Prostate gland (tissue), 2 donors: ENCODE results near the gene S100PBP. TPM values are rescaled to one million over a fixed set of nuclear protein-coding genes. Genes with fewer than 3 reads are reported as not detected.

Experiments
- DNase-seq: peaks from one replicate; pipeline ENCODE4 v3.0.0-alpha.2; 2019; ENCODE audit warnings: low spot score
- H3K27ac ChIP-seq, 2 donors: fragments of 200-600 bp; sonication (generic); 2 replicates each; pipeline ENCODE4 v1.5.1; 2017 to 2019
- H3K27me3 ChIP-seq: fragments of 200-600 bp; sonication (generic); replicated peaks from 2 replicates; pipeline ENCODE4 v1.5.1; 2019; ENCODE audit not compliant: insufficient read depth
- H3K36me3 ChIP-seq, 2 donors: fragments of 200-600 bp; sonication (generic); 1 replicate in 1 of 2; 2 replicates in 1 of 2; pipeline versions ENCODE4 v1.5.1 to v1.8.1; 2017 to 2019
- H3K4me1 ChIP-seq: fragments of 200-600 bp; sonication (generic); replicated peaks from 2 replicates; pipeline ENCODE4 v1.5.1; 2019
- H3K4me3 ChIP-seq, 2 donors: fragments of 200-600 bp; sonication (generic); 2 replicates each; pipeline ENCODE4 v1.5.1; 2017 to 2019
- H3K9me3 ChIP-seq: fragments of 200-600 bp; sonication (generic); 2 replicates; pipeline ENCODE4 v1.5.1; 2017
- POLR2A ChIP-seq: fragments of 450-650 bp; IDR thresholded peaks from one replicate; pipeline ENCODE4 v1.6.1; 2016; ENCODE audit warnings: antibody characterized with exemption, mild to moderate bottlenecking
- POLR2AphosphoS5 ChIP-seq: sonication (generic); formaldehyde crosslinking; IDR thresholded peaks from one replicate; pipeline ENCODE4 v1.6.1; 2017; ENCODE audit warnings: antibody characterized with exemption
- WGBS: methylation state at CpG from one replicate; pipeline ENCODE4 v1.1.5; 2018; 5-methylcytosine and 5-hydroxymethylcytosine counted together
- intact Hi-C: fragments of 100-400 bp; cut with DNase I; formaldehyde crosslinking; loops from one replicate; pipeline ENCODE4 v1.14.2; 2022
- total RNA-seq, 2 donors: library from RNA; depleted of rRNA; stranded (reverse); fragments of >200 nt; gene quantifications; one replicate each; pipeline ENCODE4 v1.1.0, GENCODE V29; 2016
- TF ChIP-seq, protein P1 (sequence below), 4 experiments: fragments of 200-600 bp in 2 of 4; fragments of 450-650 bp in 2 of 4; sonication (generic) in 2 of 4; IDR thresholded peaks; 1 replicate in 3 of 4; 2 replicates in 1 of 4; pipeline ENCODE4 v1.5.1; 2016 to 2019; ENCODE audit warnings: antibody characterized with exemption in 4 of 4, mild to moderate bottlenecking in 2 of 4, moderate library complexity in 2 of 4

Gene S100PBP
- total RNA-seq, 2 donors from 2014 or later, result 27.1 to 72.5 TPM

GRCh38 chr1:32906654-32907053 lies 89.2 kb downstream of the S100PBP start:
- DNase-seq, result no peak
- H3K4me3 ChIP-seq, result no peak overlapping the region
- H3K27me3 ChIP-seq, result no peaks in the 10 kb centered on the region
- intact Hi-C loops, result no loop called here
- 85% methylated on average over 7 of the region's 7 CpGs for WGBS
- no peaks in the 10 kb centered on the region for H3K36me3 ChIP-seq
- no peaks in the 10 kb centered on the region for H3K9me3 ChIP-seq
- no peak overlapping the region for H3K27ac ChIP-seq
- TF ChIP-seq POLR2A (no peak), POLR2AphosphoS5 (no peak)
- TF ChIP-seq, protein P1, sequence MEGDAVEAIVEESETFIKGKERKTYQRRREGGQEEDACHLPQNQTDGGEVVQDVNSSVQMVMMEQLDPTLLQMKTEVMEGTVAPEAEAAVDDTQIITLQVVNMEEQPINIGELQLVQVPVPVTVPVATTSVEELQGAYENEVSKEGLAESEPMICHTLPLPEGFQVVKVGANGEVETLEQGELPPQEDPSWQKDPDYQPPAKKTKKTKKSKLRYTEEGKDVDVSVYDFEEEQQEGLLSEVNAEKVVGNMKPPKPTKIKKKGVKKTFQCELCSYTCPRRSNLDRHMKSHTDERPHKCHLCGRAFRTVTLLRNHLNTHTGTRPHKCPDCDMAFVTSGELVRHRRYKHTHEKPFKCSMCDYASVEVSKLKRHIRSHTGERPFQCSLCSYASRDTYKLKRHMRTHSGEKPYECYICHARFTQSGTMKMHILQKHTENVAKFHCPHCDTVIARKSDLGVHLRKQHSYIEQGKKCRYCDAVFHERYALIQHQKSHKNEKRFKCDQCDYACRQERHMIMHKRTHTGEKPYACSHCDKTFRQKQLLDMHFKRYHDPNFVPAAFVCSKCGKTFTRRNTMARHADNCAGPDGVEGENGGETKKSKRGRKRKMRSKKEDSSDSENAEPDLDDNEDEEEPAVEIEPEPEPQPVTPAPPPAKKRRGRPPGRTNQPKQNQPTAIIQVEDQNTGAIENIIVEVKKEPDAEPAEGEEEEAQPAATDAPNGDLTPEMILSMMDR (IDR thresholded peaks at IDR 0.05), result no peak
- no peaks in the 10 kb centered on the region for H3K4me1 ChIP-seq

- no peak for DNase-seq
- WGBS, result 19% methylated on average over 4 of the region's 4 CpGs
- no peak for TF ChIP-seq POLR2AphosphoS5
- TF ChIP-seq, protein P1 (IDR thresholded peaks at IDR 0.05), result no peak
- TF ChIP-seq POLR2A, result no peak
- H3K9me3 ChIP-seq, result no peaks in the 10 kb centered on the region
- H3K4me1 ChIP-seq, result no peaks in the 10 kb centered on the region
- H3K36me3 ChIP-seq, result no peaks in the 10 kb centered on the region
- no peak overlapping the region for H3K27ac ChIP-seq
- intact Hi-C loops, result no loop called here
- H3K27me3 ChIP-seq, result no peaks in the 10 kb centered on the region
- no peak overlapping the region for H3K4me3 ChIP-seq
Measured at GRCh38 chr1:32907435-32907834, 90.0 kb downstream of the S100PBP start.

Other genes with a start within 250 kb of the S100PBP start
- gene ZBTB8OS, start 167.1 kb upstream of the S100PBP start, total RNA-seq, result 10 to 100 TPM; 32.7 to 38.7 TPM
- gene RBBP4, start 166.4 kb upstream of the S100PBP start, total RNA-seq, result 100 to 1,000 TPM; 122 to 183 TPM
- gene SYNC, start 114.9 kb upstream of the S100PBP start, total RNA-seq, result 10 to 100 TPM in 1 of 2 donors, 1 to 10 TPM in 1; 7.9 to 18.2 TPM
- 10 to 100 TPM; 32.0 to 63.5 TPM for gene YARS1, start 295 bp upstream of the S100PBP start, total RNA-seq
- gene FNDC5, start 53.3 kb downstream of the S100PBP start, total RNA-seq, result 10 to 100 TPM in 1 of 2 donors, 1 to 10 TPM in 1; 1.5 to 19.1 TPM
- gene HPCA, start 68.8 kb downstream of the S100PBP start, total RNA-seq, result 1 to 10 TPM in 1 of 2 donors, not detected in 1; 1.6 TPM
- 100 to 1,000 TPM in 1 of 2 donors, 10 to 100 TPM in 1; 96.2 to 239 TPM for gene TMEM54, start 83.7 kb downstream of the S100PBP start, total RNA-seq
- gene RNF19B, start 147.2 kb downstream of the S100PBP start, total RNA-seq, result 10 to 100 TPM; 16.7 to 77.8 TPM
- gene AK2, start 219.2 kb downstream of the S100PBP start, total RNA-seq, result 100 to 1,000 TPM; 120 to 123 TPM